WTC11 (cell line): Measurements from ENCODE around the gene PDE11A.

ENCODE experiments used
- ETV6 ChIP-seq: sonication (generic); formaldehyde crosslinking; IDR thresholded peaks from 2 replicates; pipeline ENCODE4 v1.8.1; 2022; ENCODE audit warnings: mild to moderate bottlenecking, missing genetic modification reagents
- TF ChIP-seq, protein P1 (sequence below): fragments of 200-600 bp; IDR thresholded peaks from 2 replicates; pipeline ENCODE4 v1.8.0; 2022; ENCODE audit warnings: antibody characterized with exemption
- TF ChIP-seq, protein P2 (sequence below): sonication (generic); formaldehyde crosslinking; IDR thresholded peaks from 2 replicates; pipeline ENCODE4 v1.8.0; 2022; ENCODE audit warnings: mild to moderate bottlenecking, missing genetic modification reagents

DNA sequence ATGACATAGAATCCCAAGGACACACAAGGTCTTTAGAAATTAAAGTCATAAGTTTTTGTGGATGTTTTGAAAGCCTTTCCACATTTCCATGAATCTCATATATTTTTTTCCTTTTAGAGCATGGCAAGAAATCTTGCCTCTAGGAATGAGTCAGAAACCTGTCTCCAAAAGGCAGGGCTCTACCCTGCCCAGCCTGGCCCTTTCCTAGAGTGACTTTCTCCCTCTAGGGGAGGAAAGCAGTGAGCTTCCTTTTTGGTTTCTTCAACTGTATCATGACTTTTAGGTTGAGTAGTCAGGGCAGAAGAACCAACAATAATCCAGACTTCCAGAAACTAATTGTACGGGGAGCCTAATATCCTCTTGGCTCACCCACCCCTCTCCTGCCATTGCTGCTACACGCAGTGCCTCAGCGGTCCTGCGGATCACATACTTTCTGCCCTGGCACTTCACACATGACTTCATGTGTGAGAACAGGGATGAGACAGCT, 379.8 kb downstream of the PDE11A start:
- TF ChIP-seq, protein P1, sequence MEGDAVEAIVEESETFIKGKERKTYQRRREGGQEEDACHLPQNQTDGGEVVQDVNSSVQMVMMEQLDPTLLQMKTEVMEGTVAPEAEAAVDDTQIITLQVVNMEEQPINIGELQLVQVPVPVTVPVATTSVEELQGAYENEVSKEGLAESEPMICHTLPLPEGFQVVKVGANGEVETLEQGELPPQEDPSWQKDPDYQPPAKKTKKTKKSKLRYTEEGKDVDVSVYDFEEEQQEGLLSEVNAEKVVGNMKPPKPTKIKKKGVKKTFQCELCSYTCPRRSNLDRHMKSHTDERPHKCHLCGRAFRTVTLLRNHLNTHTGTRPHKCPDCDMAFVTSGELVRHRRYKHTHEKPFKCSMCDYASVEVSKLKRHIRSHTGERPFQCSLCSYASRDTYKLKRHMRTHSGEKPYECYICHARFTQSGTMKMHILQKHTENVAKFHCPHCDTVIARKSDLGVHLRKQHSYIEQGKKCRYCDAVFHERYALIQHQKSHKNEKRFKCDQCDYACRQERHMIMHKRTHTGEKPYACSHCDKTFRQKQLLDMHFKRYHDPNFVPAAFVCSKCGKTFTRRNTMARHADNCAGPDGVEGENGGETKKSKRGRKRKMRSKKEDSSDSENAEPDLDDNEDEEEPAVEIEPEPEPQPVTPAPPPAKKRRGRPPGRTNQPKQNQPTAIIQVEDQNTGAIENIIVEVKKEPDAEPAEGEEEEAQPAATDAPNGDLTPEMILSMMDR, result no peak
- TF ChIP-seq, protein P2, sequence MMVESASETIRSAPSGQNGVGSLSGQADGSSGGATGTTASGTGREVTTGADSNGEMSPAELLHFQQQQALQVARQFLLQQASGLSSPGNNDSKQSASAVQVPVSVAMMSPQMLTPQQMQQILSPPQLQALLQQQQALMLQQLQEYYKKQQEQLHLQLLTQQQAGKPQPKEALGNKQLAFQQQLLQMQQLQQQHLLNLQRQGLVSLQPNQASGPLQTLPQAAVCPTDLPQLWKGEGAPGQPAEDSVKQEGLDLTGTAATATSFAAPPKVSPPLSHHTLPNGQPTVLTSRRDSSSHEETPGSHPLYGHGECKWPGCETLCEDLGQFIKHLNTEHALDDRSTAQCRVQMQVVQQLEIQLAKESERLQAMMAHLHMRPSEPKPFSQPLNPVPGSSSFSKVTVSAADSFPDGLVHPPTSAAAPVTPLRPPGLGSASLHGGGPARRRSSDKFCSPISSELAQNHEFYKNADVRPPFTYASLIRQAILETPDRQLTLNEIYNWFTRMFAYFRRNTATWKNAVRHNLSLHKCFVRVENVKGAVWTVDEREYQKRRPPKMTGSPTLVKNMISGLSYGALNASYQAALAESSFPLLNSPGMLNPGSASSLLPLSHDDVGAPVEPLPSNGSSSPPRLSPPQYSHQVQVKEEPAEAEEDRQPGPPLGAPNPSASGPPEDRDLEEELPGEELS (CRISPR knock-in tag), result no peak
- no peak for TF ChIP-seq ETV6 (CRISPR knock-in tag)
